HepG2 (cell line): ENCODE measurements around the gene MRPS11. TPM values are rescaled to one million over a fixed set of nuclear protein-coding genes. Genes with fewer than 3 reads are reported as not detected.

Experiments used
- AGO1 ChIP-seq: fragments of 200-400 bp; formaldehyde crosslinking; IDR thresholded peaks from 2 replicates; pipeline ENCODE4 v1.6.1; 2017; ENCODE audit warnings: mild to moderate bottlenecking, low read depth, low read length, moderate library complexity; ENCODE audit not compliant: poor library complexity, severe bottlenecking
- CBFB ChIP-seq: sonication (generic); formaldehyde crosslinking; IDR thresholded peaks from 2 replicates; pipeline ENCODE4 v1.4.0; 2020; ENCODE audit warnings: missing genetic modification reagents
- CHCHD3 ChIP-seq: sonication (generic); formaldehyde crosslinking; IDR thresholded peaks from 2 replicates; pipeline ENCODE4 v1.8.0; 2022; ENCODE audit warnings: mild to moderate bottlenecking, missing genetic modification reagents, moderate library complexity
- ELF1 ChIP-seq: sonication (generic); formaldehyde crosslinking; IDR thresholded peaks from 2 replicates; pipeline ENCODE4 v1.4.0; 2020; ENCODE audit warnings: missing genetic modification reagents
- ELF3 ChIP-seq: IDR thresholded peaks from 2 replicates; pipeline ENCODE4 v1.6.1; 2016; ENCODE audit warnings: missing genetic modification reagents, missing compliant biosample characterization
- HOXA5 ChIP-seq: sonication (generic); formaldehyde crosslinking; IDR thresholded peaks from 2 replicates; pipeline ENCODE4 v1.4.0; 2020; ENCODE audit warnings: missing genetic modification reagents
- KLF9 ChIP-seq: IDR thresholded peaks from 2 replicates; pipeline ENCODE4 v1.6.1; 2016; ENCODE audit warnings: low read depth
- MTA3 ChIP-seq: sonication (generic); formaldehyde crosslinking; IDR thresholded peaks from 2 replicates; pipeline ENCODE4 v1.4.0; 2020; ENCODE audit warnings: missing genetic modification reagents
- MYNN ChIP-seq: sonication (generic); formaldehyde crosslinking; IDR thresholded peaks from 2 replicates; pipeline ENCODE4 v1.4.0; 2020; ENCODE audit warnings: mild to moderate bottlenecking, low read depth, missing genetic modification reagents
- NFE2L1 ChIP-seq: sonication (generic); formaldehyde crosslinking; IDR thresholded peaks from 2 replicates; pipeline ENCODE4 v1.4.0; 2020; ENCODE audit warnings: missing genetic modification reagents, mild to moderate bottlenecking, borderline replicate concordance
- NR2F2 ChIP-seq: IDR thresholded peaks from 2 replicates; pipeline ENCODE4 v1.6.1; 2012; ENCODE audit warnings: low read depth, inconsistent platforms, borderline replicate concordance
- NR2F6 ChIP-seq, 2 experiments: IDR thresholded peaks; 2 replicates each; pipeline ENCODE4 v1.6.1; 2016; ENCODE audit warnings: antibody characterized with exemption in 1 of 2, mild to moderate bottlenecking in 1 of 2
- NR3C1 ChIP-seq: sonication (generic); formaldehyde crosslinking; IDR thresholded peaks from 2 replicates; pipeline ENCODE4 v1.4.0; 2020; ENCODE audit warnings: missing genetic modification reagents
- RORA ChIP-seq: sonication (generic); formaldehyde crosslinking; IDR thresholded peaks from 2 replicates; pipeline ENCODE4 v1.5.0; 2020; ENCODE audit warnings: mild to moderate bottlenecking, missing genetic modification reagents, moderate library complexity
- SIX1 ChIP-seq: sonication (generic); formaldehyde crosslinking; IDR thresholded peaks from 2 replicates; pipeline ENCODE4 v1.4.0; 2020; ENCODE audit warnings: missing genetic modification reagents, borderline replicate concordance
- SKI ChIP-seq: fragments of 450-650 bp; IDR thresholded peaks from one replicate; pipeline ENCODE4 v1.6.1; 2018; ENCODE audit warnings: mild to moderate bottlenecking; ENCODE audit not compliant: partially characterized antibody
- SOX13 ChIP-seq, 3 experiments: fragments of 450-650 bp in 1 of 3; sonication (generic) in 1 of 3; formaldehyde crosslinking in 1 of 3; IDR thresholded peaks in 2 of 3; conservative IDR thresholded peaks in 1 of 3; 2 replicates each; pipeline versions ENCODE4 v1.5.0 to v1.6.1; 2016 to 2020; ENCODE audit warnings: antibody characterized with exemption in 1 of 3, mild to moderate bottlenecking in 1 of 3, missing compliant biosample characterization in 1 of 3, missing genetic modification reagents in 1 of 3, moderate library complexity in 1 of 3
- SRY ChIP-seq: sonication (generic); formaldehyde crosslinking; IDR thresholded peaks from 2 replicates; pipeline ENCODE4 v1.8.0; 2022; ENCODE audit warnings: mild to moderate bottlenecking, missing genetic modification reagents
- STAT5B ChIP-seq: sonication (generic); formaldehyde crosslinking; IDR thresholded peaks from 2 replicates; pipeline ENCODE4 v1.4.0; 2020; ENCODE audit warnings: missing genetic modification reagents
- SUZ12 ChIP-seq: fragments of 150-350 bp; IDR thresholded peaks from 2 replicates; pipeline ENCODE4 v1.6.1; 2014; ENCODE audit warnings: low read depth, low read length
- YY1 ChIP-seq: IDR thresholded peaks from 2 replicates; pipeline ENCODE4 v1.6.1; 2011; ENCODE audit warnings: low read length, low read depth, moderate library complexity, mild to moderate bottlenecking; ENCODE audit not compliant: insufficient read depth, insufficient replicate concordance
- ZBTB38 ChIP-seq: sonication (generic); formaldehyde crosslinking; IDR thresholded peaks from 2 replicates; pipeline ENCODE4 v1.5.1; 2020; ENCODE audit warnings: mild to moderate bottlenecking, missing genetic modification reagents
- ZNF30 ChIP-seq: sonication (generic); formaldehyde crosslinking; IDR thresholded peaks from 2 replicates; pipeline ENCODE4 v1.5.0; 2020; ENCODE audit warnings: mild to moderate bottlenecking, missing genetic modification reagents
- polyA plus RNA-seq, 8 experiments: library from polyadenylated mRNA; depleted of rRNA in 3 of 8; stranded (reverse) in 7 of 8; unstranded in 1 of 8; fragments of >200 nt; fragmentation: Illumina TruSeq in 4 of 8; extraction: Trizol in 4 of 8; gene quantifications; 2 replicates each; pipeline versions ENCODE4 v1.2.1 to v1.2.3, GENCODE V29; 2011 to 2016; ENCODE audit warnings: low read depth in 4 of 8, missing spikeins in 1 of 8, mixed read lengths in 1 of 8; ENCODE audit not compliant: insufficient read depth in 1 of 8
- total RNA-seq, 5 experiments: library from RNA; depleted of rRNA; stranded (reverse); fragments of >200 nt; fragmentation: Illumina TruSeq; extraction: Trizol; gene quantifications; 2 replicates each; pipeline ENCODE4 v1.2.3, GENCODE V29; 2016; ENCODE audit warnings: low read depth in 1 of 5
- TF ChIP-seq, protein P1 (sequence below): sonication (generic); formaldehyde crosslinking; IDR thresholded peaks from 2 replicates; pipeline ENCODE4 v1.8.1; 2022; ENCODE audit warnings: mild to moderate bottlenecking, missing genetic modification reagents
- TF ChIP-seq, protein P2 (sequence below): IDR thresholded peaks from 2 replicates; pipeline ENCODE4 v1.6.1; 2016; ENCODE audit warnings: missing genetic modification reagents, missing compliant biosample characterization
- TF ChIP-seq, protein P3 (sequence below): sonication (generic); formaldehyde crosslinking; IDR thresholded peaks from 2 replicates; pipeline ENCODE4 v1.4.0; 2020; ENCODE audit warnings: mild to moderate bottlenecking, missing genetic modification reagents
- TF ChIP-seq, protein P4 (sequence below): sonication (generic); formaldehyde crosslinking; IDR thresholded peaks from 2 replicates; pipeline ENCODE4 v1.9.0; 2021; ENCODE audit warnings: missing genetic modification reagents, mild to moderate bottlenecking, borderline replicate concordance

Gene MRPS11
- total and polyA plus RNA-seq, 2 of the 13 experiments (the other 11 are each of a cell fraction or from before 2014, with no cell fraction given) = 50.1 to 72.7 TPM

DNA sequence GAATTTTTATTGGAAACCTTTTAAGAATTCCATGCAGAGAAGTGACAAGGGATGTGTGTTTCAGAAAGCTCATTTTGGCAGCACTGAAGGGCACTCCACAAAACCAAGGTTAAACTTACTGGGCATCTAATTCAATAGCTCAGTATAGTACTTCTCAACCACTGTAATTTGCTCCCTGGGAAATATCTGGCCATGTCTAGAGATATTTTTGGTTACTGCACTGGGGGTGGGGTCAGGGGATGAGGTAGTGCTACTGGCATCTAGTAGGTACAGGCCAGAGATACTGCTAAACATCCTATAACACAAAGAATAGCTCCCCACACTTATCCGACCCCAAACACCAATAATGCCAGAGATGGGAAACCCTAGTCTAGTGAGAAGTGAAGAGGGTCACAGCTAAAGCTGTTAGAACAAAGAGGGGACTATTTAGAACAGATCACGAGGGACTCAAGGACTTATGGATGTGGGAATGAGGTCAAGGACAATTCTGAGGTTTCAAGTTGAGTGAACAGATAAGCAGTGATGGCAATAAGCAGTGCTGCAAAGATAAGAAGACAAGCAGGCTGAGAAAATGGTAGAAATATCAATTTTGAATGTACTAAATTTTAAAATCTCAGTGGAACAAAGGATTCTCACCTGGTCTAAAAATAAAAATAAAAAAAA is 3.5 kb upstream of the MRPS11 start (continued):
- TF ChIP-seq SIX1 (CRISPR knock-in tag) (no peak), KLF9 (CRISPR knock-in tag) (no peak), ELF3 (no peak), CBFB (CRISPR knock-in tag) (no peak), NR2F2 (no peak), SUZ12 (no peak), YY1 (no peak), NFE2L1 (CRISPR knock-in tag) (no peak), MTA3 (CRISPR knock-in tag) (no peak), ZNF30 (no peak), STAT5B (CRISPR knock-in tag) (no peak), SOX13 (IDR thresholded peaks at IDR 0.05) (no peak), SOX13 (CRISPR knock-in tag; conservative IDR thresholded peaks at IDR 0.05 in 1 of 2, IDR thresholded peaks at IDR 0.05 in 1 of 2) (peak in 1 of 2 experiments; percentile 80; a peak in 2 of 4 replicates), ZBTB38 (no peak), NR2F6 (IDR thresholded peaks at IDR 0.05) (peak; percentile 39; the same call in 1 of the 2 replicates), NR2F6 (CRISPR knock-in tag; IDR thresholded peaks at IDR 0.05) (peak; percentile 66), MYNN (CRISPR knock-in tag) (no peak), RORA (CRISPR knock-in tag) (no peak), NR3C1 (CRISPR knock-in tag) (no peak), CHCHD3 (CRISPR knock-in tag) (no peak), ELF1 (CRISPR knock-in tag) (no peak), AGO1 (no peak), SRY (CRISPR knock-in tag) (no peak), SKI (no peak), HOXA5 (CRISPR knock-in tag) (no peak)
- TF ChIP-seq, protein P1, sequence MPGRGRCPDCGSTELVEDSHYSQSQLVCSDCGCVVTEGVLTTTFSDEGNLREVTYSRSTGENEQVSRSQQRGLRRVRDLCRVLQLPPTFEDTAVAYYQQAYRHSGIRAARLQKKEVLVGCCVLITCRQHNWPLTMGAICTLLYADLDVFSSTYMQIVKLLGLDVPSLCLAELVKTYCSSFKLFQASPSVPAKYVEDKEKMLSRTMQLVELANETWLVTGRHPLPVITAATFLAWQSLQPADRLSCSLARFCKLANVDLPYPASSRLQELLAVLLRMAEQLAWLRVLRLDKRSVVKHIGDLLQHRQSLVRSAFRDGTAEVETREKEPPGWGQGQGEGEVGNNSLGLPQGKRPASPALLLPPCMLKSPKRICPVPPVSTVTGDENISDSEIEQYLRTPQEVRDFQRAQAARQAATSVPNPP (CRISPR knock-in tag) = no peak
- TF ChIP-seq, protein P2, sequence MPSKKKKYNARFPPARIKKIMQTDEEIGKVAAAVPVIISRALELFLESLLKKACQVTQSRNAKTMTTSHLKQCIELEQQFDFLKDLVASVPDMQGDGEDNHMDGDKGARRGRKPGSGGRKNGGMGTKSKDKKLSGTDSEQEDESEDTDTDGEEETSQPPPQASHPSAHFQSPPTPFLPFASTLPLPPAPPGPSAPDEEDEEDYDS (CRISPR knock-in tag) = no peak
- TF ChIP-seq, protein P3, sequence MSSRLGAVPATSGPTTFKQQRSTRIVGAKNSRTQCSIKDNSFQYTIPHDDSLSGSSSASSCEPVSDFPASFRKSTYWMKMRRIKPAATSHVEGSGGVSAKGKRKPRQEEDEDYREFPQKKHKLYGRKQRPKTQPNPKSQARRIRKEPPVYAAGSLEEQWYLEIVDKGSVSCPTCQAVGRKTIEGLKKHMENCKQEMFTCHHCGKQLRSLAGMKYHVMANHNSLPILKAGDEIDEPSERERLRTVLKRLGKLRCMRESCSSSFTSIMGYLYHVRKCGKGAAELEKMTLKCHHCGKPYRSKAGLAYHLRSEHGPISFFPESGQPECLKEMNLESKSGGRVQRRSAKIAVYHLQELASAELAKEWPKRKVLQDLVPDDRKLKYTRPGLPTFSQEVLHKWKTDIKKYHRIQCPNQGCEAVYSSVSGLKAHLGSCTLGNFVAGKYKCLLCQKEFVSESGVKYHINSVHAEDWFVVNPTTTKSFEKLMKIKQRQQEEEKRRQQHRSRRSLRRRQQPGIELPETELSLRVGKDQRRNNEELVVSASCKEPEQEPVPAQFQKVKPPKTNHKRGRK = no peak
- TF ChIP-seq, protein P4, sequence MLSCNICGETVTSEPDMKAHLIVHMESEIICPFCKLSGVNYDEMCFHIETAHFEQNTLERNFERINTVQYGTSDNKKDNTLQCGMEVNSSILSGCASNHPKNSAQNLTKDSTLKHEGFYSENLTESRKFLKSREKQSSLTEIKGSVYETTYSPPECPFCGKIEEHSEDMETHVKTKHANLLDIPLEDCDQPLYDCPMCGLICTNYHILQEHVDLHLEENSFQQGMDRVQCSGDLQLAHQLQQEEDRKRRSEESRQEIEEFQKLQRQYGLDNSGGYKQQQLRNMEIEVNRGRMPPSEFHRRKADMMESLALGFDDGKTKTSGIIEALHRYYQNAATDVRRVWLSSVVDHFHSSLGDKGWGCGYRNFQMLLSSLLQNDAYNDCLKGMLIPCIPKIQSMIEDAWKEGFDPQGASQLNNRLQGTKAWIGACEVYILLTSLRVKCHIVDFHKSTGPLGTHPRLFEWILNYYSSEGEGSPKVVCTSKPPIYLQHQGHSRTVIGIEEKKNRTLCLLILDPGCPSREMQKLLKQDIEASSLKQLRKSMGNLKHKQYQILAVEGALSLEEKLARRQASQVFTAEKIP = no peak
